ENCODE results near the gene NPAS3.

Gene NPAS3

DNA sequence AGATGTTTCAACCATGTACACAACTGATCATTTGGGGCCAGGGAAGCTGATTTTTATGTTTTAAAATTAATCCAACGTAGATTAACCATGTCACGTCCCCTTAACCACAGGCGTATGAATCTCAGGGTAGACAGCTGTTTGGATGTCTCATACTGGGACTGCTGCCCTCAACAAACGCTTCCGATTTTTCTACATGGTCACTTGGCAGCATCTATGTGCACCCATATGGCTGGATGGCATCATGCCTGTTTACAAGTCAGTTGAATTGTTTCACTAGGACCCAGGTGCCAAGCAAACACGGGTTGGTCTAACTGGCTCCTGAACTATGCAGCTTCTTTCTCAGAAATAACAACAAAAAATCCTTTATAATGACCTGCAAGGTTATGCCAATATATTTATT is 393.8 kb downstream of the NPAS3 start:
- no peak for DNase-seq (ENCODE audit: low spot score)

GRCh38 chr14:33335366-33335765 is 396.7 kb downstream of the NPAS3 start:
- DNase-seq (ENCODE audit: low spot score): no peak

GRCh38 chr14:33342299-33342974 is 403.8 kb downstream of the NPAS3 start:
- DNase-seq (ENCODE audit: low spot score): no peak

GRCh38 chr14:33343016-33343415 is 404.3 kb downstream of the NPAS3 start:
- DNase-seq (ENCODE audit: low spot score): no peak

DNA sequence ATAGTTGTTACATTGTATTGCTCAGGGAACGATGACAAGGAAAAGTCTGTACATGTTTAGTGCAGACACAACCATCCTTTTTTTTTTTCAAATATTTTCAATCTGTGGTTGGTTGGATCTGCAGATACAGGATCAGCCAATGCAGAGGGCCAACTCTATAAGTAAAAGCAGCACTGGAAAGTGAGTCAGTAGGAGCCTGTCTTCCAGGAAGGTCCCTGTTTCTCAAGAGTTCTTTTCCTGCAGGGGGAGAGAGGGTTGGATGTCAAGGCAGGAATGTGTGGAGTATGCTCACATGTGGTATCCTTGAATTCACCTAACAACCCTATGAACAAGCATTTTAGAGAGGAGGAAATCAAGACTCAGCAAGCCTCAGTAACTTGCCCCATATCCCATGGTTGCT is 409.1 kb downstream of the NPAS3 start:
- no peak for DNase-seq (ENCODE audit: low spot score)

DNA sequence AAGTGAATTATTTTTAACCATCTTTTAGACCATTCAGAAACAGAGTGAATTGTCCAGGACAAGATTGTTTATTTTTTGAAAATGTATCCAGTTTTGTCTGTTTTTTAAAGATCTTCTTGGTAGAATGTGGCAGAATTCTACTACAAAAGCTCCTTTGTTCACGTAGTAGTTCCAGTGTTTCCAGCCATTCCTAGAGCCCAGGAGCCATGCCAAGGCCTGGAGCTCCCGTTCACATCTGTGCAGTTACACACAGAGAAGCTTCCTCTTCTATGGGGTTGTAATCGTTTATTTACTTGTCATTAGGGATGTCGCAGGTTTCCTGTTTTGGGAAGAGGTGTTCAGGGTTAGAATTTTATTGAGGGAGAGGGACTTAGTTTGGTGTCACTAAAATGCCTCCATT is 409.8 kb downstream of the NPAS3 start:
- DNase-seq (ENCODE audit: low spot score): no peak

- no peak for DNase-seq (ENCODE audit: low spot score)
These were observed 411.2 kb downstream of the NPAS3 start for GRCh38 chr14:33349871-33350270.

DNA sequence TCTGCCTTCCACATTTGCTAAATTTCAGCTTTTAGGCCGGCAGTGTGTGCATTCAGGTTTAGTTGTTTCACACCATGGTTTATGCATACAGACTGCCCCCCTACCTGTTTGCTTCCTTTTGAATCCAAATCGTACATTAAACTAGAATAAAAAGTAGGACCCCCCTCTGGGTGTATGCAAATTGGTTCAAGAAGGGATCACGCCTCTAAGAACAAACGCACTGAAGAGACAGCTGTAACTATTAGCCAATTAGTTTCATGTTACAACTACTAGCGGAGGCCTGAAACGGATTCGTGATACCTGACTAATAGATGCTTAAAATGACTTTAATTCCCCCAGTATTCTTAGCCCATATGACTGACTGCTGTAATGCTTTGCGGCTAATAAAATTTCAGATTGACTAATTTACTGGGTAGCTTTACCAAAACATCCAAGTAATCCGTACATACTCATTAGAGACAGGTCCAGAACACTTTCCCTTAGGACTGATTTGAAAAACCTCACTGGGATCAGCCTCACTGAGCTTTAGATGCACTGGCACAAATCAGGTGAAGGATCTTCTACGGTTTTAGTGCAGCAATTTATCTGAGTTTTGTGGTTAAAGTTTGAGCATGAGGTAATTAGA is 411.8 kb downstream of the NPAS3 start:
- DNase-seq (ENCODE audit: low spot score): no peak

DNA sequence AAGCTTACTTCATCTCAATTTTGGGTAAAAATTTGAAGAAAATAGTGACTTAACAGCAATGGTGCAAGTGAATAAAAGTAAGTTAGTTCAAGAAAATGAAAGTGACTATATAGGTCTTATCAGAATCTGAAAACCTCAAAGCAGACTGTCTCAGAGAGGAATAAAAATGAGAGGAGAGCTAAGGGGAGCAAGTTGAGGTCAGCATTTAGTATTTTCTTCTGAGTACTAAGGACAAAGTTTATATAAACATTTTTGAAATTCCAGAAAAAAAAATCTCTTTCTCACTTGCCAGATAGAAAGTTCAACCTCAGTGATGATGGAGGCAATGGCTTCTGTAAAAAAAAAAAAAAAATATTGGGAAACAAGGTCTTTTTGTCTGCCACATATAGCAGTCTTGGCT is 414.1 kb downstream of the NPAS3 start:
- no peak for DNase-seq (ENCODE audit: low spot score)

GRCh38 chr14:33356181-33356580 is 417.5 kb downstream of the NPAS3 start:
- DNase-seq (ENCODE audit: low spot score): no peak

DNA sequence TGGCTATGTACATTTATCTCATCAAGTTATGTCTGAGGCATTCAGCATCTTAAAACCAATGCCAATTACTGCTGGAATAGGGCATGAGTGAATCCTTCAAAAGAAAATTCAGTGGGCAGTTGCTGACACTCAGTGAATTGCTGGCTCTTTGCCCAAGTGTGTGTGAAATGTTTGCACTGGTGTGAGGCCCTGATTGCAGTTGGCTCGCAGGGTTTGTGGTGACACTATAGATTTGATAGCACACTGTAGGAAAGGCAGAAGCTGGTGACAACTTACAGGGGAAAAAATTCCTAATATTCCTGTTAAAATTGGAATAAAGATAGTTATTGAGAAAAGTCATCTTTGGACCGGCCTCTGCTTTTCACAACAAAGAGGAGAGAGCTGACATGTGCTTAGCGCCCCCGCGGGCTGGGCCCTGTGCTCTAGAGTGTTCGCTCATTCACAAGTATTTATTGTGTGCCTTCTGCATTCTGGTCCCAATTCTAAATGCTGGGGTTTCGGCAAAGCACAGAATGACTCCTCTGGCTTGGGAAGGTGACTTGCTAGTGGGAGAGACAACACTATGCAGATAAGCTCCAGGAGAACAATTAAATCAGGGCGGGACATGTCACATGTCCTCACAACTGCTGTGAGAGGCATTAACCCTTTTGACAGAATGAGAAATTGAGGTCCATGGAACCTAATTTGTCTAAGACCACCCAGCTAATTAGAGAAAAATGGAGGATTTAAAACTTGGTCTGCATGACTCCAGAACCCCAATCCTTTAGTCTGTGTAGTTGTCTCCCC is 418.7 kb downstream of the NPAS3 start:
- DNase-seq (ENCODE audit: low spot score): no peak

GRCh38 chr14:33359288-33359881 is 420.7 kb downstream of the NPAS3 start:
- no peak for DNase-seq (ENCODE audit: low spot score)

- DNase-seq (ENCODE audit: low spot score): no peak
These were observed 424.3 kb downstream of the NPAS3 start for GRCh38 chr14:33362934-33363333.

DNA sequence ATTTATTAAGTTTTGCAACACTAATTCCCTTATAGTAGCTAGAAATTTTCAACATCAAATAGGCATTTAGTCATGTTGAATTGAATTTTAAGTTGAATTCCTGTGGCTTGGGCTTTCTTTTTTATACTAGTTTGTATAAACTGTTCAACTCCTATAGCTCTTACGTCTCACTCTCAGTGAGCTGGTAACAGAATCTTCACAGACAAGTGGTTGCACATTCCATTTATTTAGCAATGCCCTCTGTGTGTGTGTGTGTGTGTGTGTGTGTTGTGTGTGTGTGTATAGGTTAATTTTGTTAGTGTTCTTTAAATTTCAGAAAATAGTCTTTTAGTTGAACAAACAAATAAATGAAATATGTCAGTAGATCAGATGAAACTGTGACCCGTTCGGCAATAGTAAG is 425.0 kb downstream of the NPAS3 start:
- no peak for DNase-seq (ENCODE audit: low spot score)

DNA sequence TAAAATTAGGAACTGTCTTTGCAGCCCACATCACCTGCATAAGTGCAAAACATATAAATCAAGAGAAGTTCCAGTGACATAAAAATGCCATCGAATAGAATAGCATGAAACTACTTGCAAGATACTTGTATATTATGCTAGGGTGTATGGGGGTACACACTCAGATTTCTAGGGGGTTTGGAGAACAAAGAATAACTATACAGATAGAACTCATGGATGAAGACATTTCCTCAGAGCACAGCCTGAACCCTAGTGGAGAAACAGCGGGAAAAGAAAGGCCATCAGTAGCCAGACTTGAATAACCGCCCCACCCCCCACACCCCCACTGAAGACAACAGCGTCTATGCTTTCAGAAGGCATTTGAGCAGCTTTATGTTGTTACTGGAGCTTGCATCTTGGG is 425.8 kb downstream of the NPAS3 start:
- DNase-seq (ENCODE audit: low spot score): no peak

GRCh38 chr14:33369041-33369440 is 430.4 kb downstream of the NPAS3 start:
- no peak for DNase-seq (ENCODE audit: low spot score)

GRCh38 chr14:33369972-33370371 is 431.3 kb downstream of the NPAS3 start:
- DNase-seq (ENCODE audit: low spot score): no peak

GRCh38 chr14:33370426-33370825 is 431.7 kb downstream of the NPAS3 start:
- no peak for DNase-seq (ENCODE audit: low spot score)

DNA sequence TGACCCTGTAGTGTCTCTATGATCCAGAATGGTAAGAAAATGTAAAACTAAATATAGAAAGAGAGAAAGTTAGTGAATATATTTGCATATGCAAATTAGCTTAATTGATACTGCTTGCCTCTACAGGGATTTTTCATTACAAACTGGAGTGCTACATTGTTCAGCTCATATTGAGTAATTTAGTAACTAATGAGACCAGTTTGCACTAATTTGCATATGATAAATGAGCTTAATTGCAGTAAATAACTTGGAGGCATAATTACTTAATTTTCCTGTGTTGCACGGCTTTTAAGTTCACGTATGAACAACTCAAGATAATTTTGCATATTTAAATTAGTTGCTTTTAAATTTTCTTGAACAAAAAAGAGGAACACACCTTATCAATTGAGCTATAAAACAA is 436.5 kb downstream of the NPAS3 start:
- DNase-seq (ENCODE audit: low spot score): no peak

DNA sequence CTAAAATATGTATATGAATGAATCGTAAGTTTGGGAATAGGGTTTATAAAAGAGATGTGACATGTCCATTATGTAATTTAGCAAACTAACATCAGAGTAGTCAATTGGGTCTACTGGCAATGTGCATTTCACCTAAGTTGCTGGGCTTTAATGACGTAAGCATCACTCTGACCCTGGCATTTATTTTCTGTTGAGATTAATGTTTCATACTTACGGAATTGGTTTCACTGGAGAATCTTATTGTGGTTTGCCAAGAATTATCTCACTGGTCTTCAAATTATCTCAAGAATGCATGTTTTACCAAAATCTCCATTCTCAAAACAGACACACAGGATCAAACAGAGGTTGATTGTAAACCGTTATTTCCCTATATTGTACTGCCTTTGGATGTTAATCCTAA is 437.1 kb downstream of the NPAS3 start:
- no peak for DNase-seq (ENCODE audit: low spot score)

- no peak for DNase-seq (ENCODE audit: low spot score)
These were observed 437.8 kb downstream of the NPAS3 start for GRCh38 chr14:33376510-33376909.

GRCh38 chr14:33377596-33378390 is 439.1 kb downstream of the NPAS3 start:
- no peak for DNase-seq (ENCODE audit: low spot score)
